Activated CD4-positive, alpha-beta memory T cell treated with anti-CD3 and anti-CD28 coated beads for 36 hours (primary cell): ENCODE measurements around the gene EVI2B. TPM values are rescaled to one million over a fixed set of nuclear protein-coding genes. Genes with fewer than 3 reads are reported as not detected.
"Not testable (repeated sequence)": the region's sequence is repeated elsewhere in the genome, so short reads cannot be mapped to it uniquely, and the experiment has no call there.

Experiments used
- CTCF ChIA-PET: fragments of 350-600 bp; sonication (Branson Sonifier 250); formaldehyde crosslinking; loops from one replicate; lab custom pipeline; 2021; ENCODE audit warnings: antibody characterized with exemption, inconsistent platforms; lab: Charles Lee
- POLR2A ChIA-PET: fragments of 350-600 bp; sonication (Branson Sonifier 250); formaldehyde crosslinking; loops from one replicate; lab custom pipeline; 2021; ENCODE audit warnings: antibody characterized with exemption; lab: Charles Lee
- DNase-seq: peaks from one replicate; pipeline ENCODE4 v3.0.0-alpha.2; 2020
- H3K27ac Mint-ChIP-seq: one replicate; pipeline ENCODE4 v1.8.0; 2021; ENCODE audit warnings: mixed read lengths
- H3K27me3 Mint-ChIP-seq: one replicate; pipeline ENCODE4 v1.8.0; 2021; ENCODE audit warnings: mixed read lengths
- H3K36me3 Mint-ChIP-seq: one replicate; pipeline ENCODE4 v1.8.0; 2021; ENCODE audit warnings: mixed read lengths
- H3K4me1 Mint-ChIP-seq: one replicate; pipeline ENCODE4 v1.8.0; 2021; ENCODE audit warnings: low read depth, mixed read lengths
- H3K4me3 Mint-ChIP-seq: one replicate; pipeline ENCODE4 v1.8.0; 2021; ENCODE audit warnings: mild to moderate bottlenecking, mixed read lengths
- H3K9me3 Mint-ChIP-seq: one replicate; pipeline ENCODE4 v1.8.0; 2021; ENCODE audit warnings: mixed read lengths
- intact Hi-C: fragments of 100-400 bp; cut with micrococcal nuclease; formaldehyde crosslinking; loops from one replicate; pipeline ENCODE4 v1.15.1; 2023
- total RNA-seq, 2 experiments: library from RNA; stranded (reverse); gene quantifications; one replicate each; pipeline ENCODE4 v1.2.3, GENCODE V29; 2021

Gene EVI2B
- total RNA-seq, 2 experiments from 2014 or later: 14.1 to 15.9 TPM

DNA sequence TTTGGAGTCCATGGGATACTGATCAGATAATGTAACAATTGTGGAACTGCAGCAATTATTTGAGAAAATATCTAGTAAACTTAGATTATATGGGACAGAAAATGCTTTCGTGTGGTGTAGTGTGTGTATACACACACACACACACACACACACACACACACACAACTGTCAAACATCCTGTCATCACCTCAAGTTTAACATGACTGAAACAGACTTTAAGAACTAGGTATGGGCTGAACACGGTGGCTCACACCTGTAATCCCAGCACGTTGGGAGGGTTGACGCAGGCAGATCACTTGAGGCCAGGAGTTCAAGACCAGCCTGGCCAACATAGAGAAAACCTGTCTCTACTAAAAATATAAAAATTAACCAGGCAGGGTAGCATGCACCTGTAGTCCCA is 8.1 kb upstream of the EVI2B start:
- H3K4me3 Mint-ChIP-seq: peak overlapping the region; percentile 75
- intact Hi-C loops: loop anchor here (1.0 to 5.0 kb wide), 3 partner anchors 12 to 500 kb away; partner anchors contain the start of gene CRLF3
- ChIA-PET CTCF (interaction anchor here (0.7 to 0.8 kb wide), 2 partner anchors 11 to 166 kb away, joined by 3 to 6 read pairs; no protein-coding TSS in a partner anchor), POLR2A (interaction anchor here (5.4 kb wide), 1 partner anchor 12 kb away, joined by 106 read pairs; no protein-coding TSS in a partner anchor)
- H3K36me3 Mint-ChIP-seq: peaks cover 18% of the 10 kb centered on the region
- peaks cover 31% of the 10 kb centered on the region for H3K4me1 Mint-ChIP-seq
- H3K9me3 Mint-ChIP-seq: no peaks in the 10 kb centered on the region
- DNase-seq: peak; percentile 59
- H3K27ac Mint-ChIP-seq: peak overlapping the region; percentile 92
- no peaks in the 10 kb centered on the region for H3K27me3 Mint-ChIP-seq

- ChIA-PET POLR2A (interaction anchor here (5.4 kb wide), 1 partner anchor 11 kb away, joined by 106 read pairs; no protein-coding TSS in a partner anchor), CTCF (interaction anchor here (0.7 to 0.8 kb wide), 2 partner anchors 10 to 166 kb away, joined by 3 to 6 read pairs; no protein-coding TSS in a partner anchor)
- intact Hi-C loops: loop anchor here (1.0 to 5.0 kb wide), 3 partner anchors 11 to 499 kb away; partner anchors contain the start of gene CRLF3
- H3K9me3 Mint-ChIP-seq: no peaks in the 10 kb centered on the region
- peaks cover 35% of the 10 kb centered on the region for H3K4me1 Mint-ChIP-seq
- no peaks in the 10 kb centered on the region for H3K27me3 Mint-ChIP-seq
- peak; percentile 87 for DNase-seq
- peaks cover 18% of the 10 kb centered on the region for H3K36me3 Mint-ChIP-seq
- H3K27ac Mint-ChIP-seq: peak within 1 kb of the TSS; percentile 92
- H3K4me3 Mint-ChIP-seq: peak within 1 kb of the TSS; percentile 75
Measured at GRCh38 chr17:31321481-31321880, 7.6 kb upstream of the EVI2B start, which contains the start of gene EVI2A. Gene EVI2A, minus strand, starts transcription at chr17:31321622. Its CDS starts 2,609 bp downstream, at chr17:31319013.

- POLR2A ChIA-PET: interaction anchor here (5.4 kb wide), 1 partner anchor 11 kb away, joined by 106 read pairs; no protein-coding TSS in a partner anchor
- peak overlapping the region; percentile 75 for H3K4me3 Mint-ChIP-seq
- intact Hi-C loops: loop anchor here (1.0 to 5.0 kb wide), 3 partner anchors 10 to 498 kb away; partner anchors contain the start of gene CRLF3
- no peaks in the 10 kb centered on the region for H3K9me3 Mint-ChIP-seq
- no peak for DNase-seq
- no peaks in the 10 kb centered on the region for H3K27me3 Mint-ChIP-seq
- peaks cover 18% of the 10 kb centered on the region for H3K36me3 Mint-ChIP-seq
- peaks cover 41% of the 10 kb centered on the region for H3K4me1 Mint-ChIP-seq
- peak overlapping the region; percentile 92 for H3K27ac Mint-ChIP-seq
- CTCF ChIA-PET: interaction anchor here (0.6 kb wide), 1 partner anchor 1556 kb away, joined by 5 read pairs; the partner anchor contains the start of gene MYO1D
Measured at GRCh38 chr17:31320791-31321190, 6.9 kb upstream of the EVI2B start.

GRCh38 chr17:31320241-31320640 is 6.4 kb upstream of the EVI2B start:
- peaks cover 18% of the 10 kb centered on the region for H3K36me3 Mint-ChIP-seq
- ChIA-PET POLR2A (interaction anchor here (1.5 to 5.4 kb wide), 4 partner anchors 10 to 349 kb away, joined by 3 to 106 read pairs (median 6); partner anchors contain the start of gene RNF135), CTCF (interaction anchor here (0.6 to 2.0 kb wide), 5 partner anchors 10 to 1557 kb away, joined by 3 to 13 read pairs (median 5); partner anchors contain the start of gene MYO1D)
- peak overlapping the region; percentile 75 for H3K4me3 Mint-ChIP-seq
- intact Hi-C loops: loop anchor here (2.0 to 5.0 kb wide), 2 partner anchors 13 to 498 kb away; partner anchors contain the start of gene CRLF3
- H3K27me3 Mint-ChIP-seq: no peaks in the 10 kb centered on the region
- H3K9me3 Mint-ChIP-seq: no peaks in the 10 kb centered on the region
- H3K27ac Mint-ChIP-seq: peak overlapping the region; percentile 92
- peaks cover 46% of the 10 kb centered on the region for H3K4me1 Mint-ChIP-seq
- DNase-seq: no peak

- peak overlapping the region; percentile 92 for H3K27ac Mint-ChIP-seq
- no peak for DNase-seq
- intact Hi-C loops: loop anchor here (5.0 kb wide), 1 partner anchor 173 kb away; no protein-coding TSS in a partner anchor
- no peaks in the 10 kb centered on the region for H3K27me3 Mint-ChIP-seq
- peaks cover 53% of the 10 kb centered on the region for H3K4me1 Mint-ChIP-seq
- peaks cover 18% of the 10 kb centered on the region for H3K36me3 Mint-ChIP-seq
- H3K4me3 Mint-ChIP-seq: peak overlapping the region; percentile 75
- POLR2A ChIA-PET: interaction anchor here (0.6 to 5.4 kb wide), 5 partner anchors 9 to 348 kb away, joined by 3 to 106 read pairs (median 5); partner anchors contain the start of gene RNF135
- CTCF ChIA-PET: interaction anchor here (0.5 to 2.0 kb wide), 6 partner anchors 9 to 1552 kb away, joined by 3 to 13 read pairs (median 4); no protein-coding TSS in a partner anchor
- no peaks in the 10 kb centered on the region for H3K9me3 Mint-ChIP-seq
Measured at GRCh38 chr17:31318851-31319661, 5.2 kb upstream of the EVI2B start.

- peak; percentile 80 for DNase-seq
- peak overlapping the region; percentile 75 for H3K4me3 Mint-ChIP-seq
- no peaks in the 10 kb centered on the region for H3K9me3 Mint-ChIP-seq
- intact Hi-C loops: loop anchor here (5.0 kb wide), 1 partner anchor 174 kb away; no protein-coding TSS in a partner anchor
- H3K4me1 Mint-ChIP-seq: peaks cover 50% of the 10 kb centered on the region
- peak overlapping the region; percentile 92 for H3K27ac Mint-ChIP-seq
- CTCF ChIA-PET: interaction anchor here (0.6 to 2.0 kb wide), 3 partner anchors 8 to 526 kb away, joined by 3 to 13 read pairs (median 4); no protein-coding TSS in a partner anchor
- POLR2A ChIA-PET: interaction anchor here (0.7 to 5.4 kb wide), 3 partner anchors 8 to 952 kb away, joined by 3 to 106 read pairs (median 5); partner anchors contain the start of gene RNF135
- H3K27me3 Mint-ChIP-seq: no peaks in the 10 kb centered on the region
- H3K36me3 Mint-ChIP-seq: peaks cover 20% of the 10 kb centered on the region
Measured at GRCh38 chr17:31318298-31318801, 4.5 kb upstream of the EVI2B start.

DNA sequence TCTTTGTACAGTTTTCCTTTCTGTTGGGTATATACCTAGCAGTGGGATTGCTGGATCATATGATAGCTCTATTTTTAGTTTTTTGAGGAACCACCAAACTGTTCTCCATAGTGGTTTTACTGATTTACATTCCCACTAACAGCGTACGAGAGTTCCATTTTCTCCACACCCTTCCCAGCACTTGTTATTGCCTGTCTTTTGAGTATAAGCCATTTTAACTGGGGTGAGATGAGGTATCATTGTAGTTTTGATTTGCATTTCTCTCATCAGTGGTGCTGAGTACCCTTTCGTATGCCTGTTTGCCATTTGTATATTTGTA is 887 bp upstream of the EVI2B start:
- peak overlapping the region; percentile 11 for H3K4me3 Mint-ChIP-seq
- H3K4me1 Mint-ChIP-seq: peaks cover 43% of the 10 kb centered on the region
- peak overlapping the region; percentile 94 for H3K27ac Mint-ChIP-seq
- peaks cover 21% of the 10 kb centered on the region for H3K36me3 Mint-ChIP-seq
- no peaks in the 10 kb centered on the region for H3K9me3 Mint-ChIP-seq
- intact Hi-C loops: loop anchor here (5.0 kb wide), 2 partner anchors 178 to 342 kb away; partner anchors contain the start of gene RNF135
- CTCF ChIA-PET: no interaction called here
- POLR2A ChIA-PET: no interaction called here
- no peaks in the 10 kb centered on the region for H3K27me3 Mint-ChIP-seq
- DNase-seq: no peak

DNA sequence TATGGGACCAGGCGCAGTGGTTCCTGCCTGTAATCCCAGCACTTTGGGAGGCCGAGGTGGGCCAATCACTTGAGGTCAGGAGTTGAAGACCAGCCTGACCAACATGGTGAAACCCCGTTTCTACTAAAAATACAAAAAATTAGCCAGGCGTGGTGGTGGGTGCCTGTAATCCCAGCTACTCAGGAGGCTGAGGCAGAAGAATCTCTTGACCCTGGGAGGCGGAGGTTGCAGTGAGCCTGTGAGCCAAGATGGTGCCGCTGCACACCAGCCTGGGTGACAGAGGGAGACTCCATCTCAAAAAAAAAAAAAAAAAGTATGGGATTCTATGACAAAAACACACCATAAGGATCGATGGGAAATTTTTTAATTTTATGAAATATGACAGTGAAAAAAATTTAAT is 1.6 kb downstream of the EVI2B start:
- H3K9me3 Mint-ChIP-seq, H3K36me3 Mint-ChIP-seq, H3K27me3 Mint-ChIP-seq: not testable (repeated sequence)
- Mint-ChIP-seq H3K27ac (peak overlapping the region; percentile 92), H3K4me3 (peak overlapping the region; percentile 84), H3K4me1 (peaks cover 55% of the 10 kb centered on the region)
- ChIA-PET CTCF (interaction anchor here (1.8 kb wide), 1 partner anchor 9 kb away, joined by 6 read pairs; the partner anchor contains the start of gene EVI2A), POLR2A (interaction anchor here (4.5 kb wide), 1 partner anchor 7 kb away, joined by 106 read pairs; the partner anchor contains the start of gene EVI2A)
- intact Hi-C loops: loop anchor here (5.0 kb wide), 1 partner anchor 340 kb away; the partner anchor contains the start of gene RNF135
- peak; percentile 56 for DNase-seq

GRCh38 chr17:31311526-31311925 is 2.3 kb downstream of the EVI2B start:
- peaks cover 8% of the 10 kb centered on the region for H3K36me3 Mint-ChIP-seq
- POLR2A ChIA-PET: interaction anchor here (4.5 kb wide), 1 partner anchor 8 kb away, joined by 106 read pairs; the partner anchor contains the start of gene EVI2A
- peaks cover 55% of the 10 kb centered on the region for H3K4me1 Mint-ChIP-seq
- CTCF ChIA-PET: interaction anchor here (1.8 kb wide), 1 partner anchor 10 kb away, joined by 6 read pairs; the partner anchor contains the start of gene EVI2A
- H3K27me3 Mint-ChIP-seq: no peaks in the 10 kb centered on the region
- intact Hi-C loops: loop anchor here (5.0 kb wide), 1 partner anchor 339 kb away; the partner anchor contains the start of gene RNF135
- DNase-seq: no peak
- H3K4me3 Mint-ChIP-seq: peak overlapping the region; percentile 84
- H3K27ac Mint-ChIP-seq: peak overlapping the region; percentile 92
- H3K9me3 Mint-ChIP-seq: no peaks in the 10 kb centered on the region

DNA sequence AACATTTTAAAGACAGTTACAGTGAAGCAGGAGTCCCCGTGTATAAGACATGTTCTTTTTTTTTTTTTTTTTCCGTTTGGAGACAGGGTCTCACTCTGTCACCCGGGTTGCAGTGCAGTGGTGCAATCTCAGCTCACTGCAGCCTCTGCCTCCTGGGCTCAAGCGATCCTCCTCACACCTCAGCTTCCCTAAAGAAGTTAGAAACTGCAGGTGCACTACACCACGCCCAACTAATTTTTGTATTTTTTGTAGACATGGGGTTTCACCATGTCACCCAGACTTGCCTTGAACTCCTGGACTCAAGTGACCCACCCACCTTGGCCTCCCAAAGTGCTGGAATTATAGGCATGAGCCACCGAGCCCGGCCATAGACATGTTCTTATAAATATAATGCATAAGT is 3.0 kb downstream of the EVI2B start:
- H3K4me1 Mint-ChIP-seq: peaks cover 55% of the 10 kb centered on the region
- intact Hi-C loops: loop anchor here (1.0 to 5.0 kb wide), 2 partner anchors 10 to 339 kb away; partner anchors contain the start of genes EVI2A and RNF135
- POLR2A ChIA-PET: interaction anchor here (4.5 kb wide), 1 partner anchor 8 kb away, joined by 106 read pairs; the partner anchor contains the start of gene EVI2A

More for the DNA sequence above, 3.0 kb downstream of the EVI2B start:
- CTCF ChIA-PET: interaction anchor here (1.7 to 1.8 kb wide), 2 partner anchors 9 to 11 kb away, joined by 6 to 13 read pairs; partner anchors contain the start of gene EVI2A
- Mint-ChIP-seq H3K4me3 (peak overlapping the region; percentile 84), H3K9me3 (no peaks in the 10 kb centered on the region), H3K27ac (peak overlapping the region; percentile 92), H3K27me3 (no peaks in the 10 kb centered on the region), H3K36me3 (peaks cover 12% of the 10 kb centered on the region)
- DNase-seq: peak; percentile 43
